Duodenal mucosa (tissue), 2 donors: ENCODE measurements around the gene PRKCH.

Experiments
- H3K27ac ChIP-seq: one replicate; pipeline ENCODE4 v1.7.0; 2013; ENCODE audit warnings: low read depth, low read length
- H3K27me3 ChIP-seq, 2 donors: one replicate each; pipeline ENCODE4 v1.7.0; 2013; ENCODE audit warnings: low read length in 2 of 2, control low read depth in 1 of 2; ENCODE audit not compliant: insufficient read depth in 2 of 2, control insufficient read depth in 1 of 2
- H3K36me3 ChIP-seq, 2 donors: one replicate each; pipeline ENCODE4 v1.7.0; 2013; ENCODE audit warnings: low read length in 2 of 2, control low read depth in 1 of 2; ENCODE audit not compliant: insufficient read depth in 2 of 2, control insufficient read depth in 1 of 2
- H3K4me1 ChIP-seq, 2 donors: one replicate each; pipeline ENCODE4 v1.7.0; 2013; ENCODE audit warnings: low read length in 2 of 2, control low read depth in 1 of 2; ENCODE audit not compliant: insufficient read depth in 2 of 2, control insufficient read depth in 1 of 2
- H3K4me3 ChIP-seq, 2 donors: one replicate each; pipeline ENCODE4 v1.7.0; 2013; ENCODE audit warnings: low read length in 2 of 2, low read depth in 1 of 2
- H3K9ac ChIP-seq, 2 donors: one replicate each; pipeline ENCODE4 v1.7.0; 2013; ENCODE audit warnings: low read length in 2 of 2, low read depth in 1 of 2
- H3K9me3 ChIP-seq, 2 donors: one replicate each; pipeline ENCODE4 v1.7.0; 2013; ENCODE audit warnings: low read length in 2 of 2, control low read depth in 1 of 2; ENCODE audit not compliant: control insufficient read depth in 1 of 2

PRKCH gene

DNA sequence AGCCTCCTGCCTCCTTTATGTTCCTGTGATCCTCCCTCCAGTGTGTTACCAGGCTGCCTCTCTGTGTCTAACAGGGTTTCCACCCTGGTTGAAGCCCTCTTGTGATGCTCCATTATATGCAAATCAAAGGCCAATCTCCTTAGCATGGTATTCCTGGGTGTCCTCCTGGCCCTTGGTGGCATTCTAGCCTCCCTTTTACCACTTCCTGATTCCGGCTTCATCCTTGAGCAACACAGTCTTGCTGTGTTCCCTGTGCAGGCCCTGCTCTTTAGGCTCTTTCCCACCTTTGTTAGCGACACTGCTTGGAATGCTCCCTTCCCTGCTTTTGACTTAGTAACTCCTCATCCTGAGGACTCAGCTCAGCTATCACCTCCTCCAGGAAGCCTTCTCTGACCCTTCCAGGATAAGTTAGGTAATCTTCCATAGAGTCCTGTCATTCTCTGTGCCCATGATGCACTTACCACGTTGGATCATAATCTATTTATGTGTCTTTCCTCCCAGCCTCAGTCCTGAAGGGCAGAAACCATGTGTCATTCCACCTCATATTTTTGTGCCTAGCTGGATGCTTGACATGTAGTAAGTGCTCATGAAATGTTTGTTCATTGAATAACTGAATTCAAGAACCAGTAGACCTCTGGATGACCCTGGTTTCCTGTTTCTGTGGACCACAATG lies 37.3 kb downstream of the PRKCH start:
- H3K36me3 ChIP-seq: no peaks in the 10 kb centered on the region
- no peak overlapping the region for H3K9ac ChIP-seq
- peaks cover 0 to 4% of the 10 kb centered on the region in 2 donors for H3K4me1 ChIP-seq
- H3K27ac ChIP-seq: no peak overlapping the region
- H3K27me3 ChIP-seq: no peaks in the 10 kb centered on the region
- H3K9me3 ChIP-seq: no peaks in the 10 kb centered on the region
- no peak overlapping the region for H3K4me3 ChIP-seq

DNA sequence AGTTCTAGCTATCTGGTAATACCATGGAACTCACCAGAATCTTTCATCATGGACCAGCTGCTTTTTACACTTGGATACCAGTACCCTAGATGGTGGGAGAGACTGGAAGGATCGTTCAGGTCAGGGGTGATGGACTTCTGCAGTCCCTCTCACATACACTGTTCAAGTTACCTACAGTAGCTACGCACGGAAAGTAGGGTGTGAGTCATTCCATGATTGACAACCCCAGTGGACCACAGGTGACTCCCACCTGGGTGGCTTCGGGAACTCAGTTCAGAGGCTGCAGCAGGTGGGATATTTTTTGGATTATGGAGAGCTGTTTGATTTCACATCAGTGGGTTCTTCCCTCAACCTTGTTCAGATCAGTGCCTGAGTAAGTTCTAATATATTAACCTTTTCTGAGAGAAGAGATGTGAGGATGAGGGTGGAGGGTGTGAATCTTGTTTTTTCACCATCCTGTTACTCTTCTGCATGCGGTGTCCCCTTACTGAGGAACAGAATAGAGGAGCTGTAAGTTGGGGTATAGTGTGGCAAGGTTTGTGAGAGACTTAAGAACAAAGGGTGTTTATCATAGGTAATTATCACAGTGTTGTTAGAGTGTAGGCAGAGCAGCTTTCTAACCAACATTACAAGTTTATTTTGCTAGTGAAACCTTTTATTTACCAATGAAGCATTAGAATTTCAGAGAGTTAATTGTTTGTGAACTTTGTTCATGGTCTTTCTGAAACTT lies 39.6 kb downstream of the PRKCH start:
- Histone ChIP-seq H3K9me3 (no peaks in the 10 kb centered on the region), H3K4me3 (no peak overlapping the region), H3K36me3 (no peaks in the 10 kb centered on the region), H3K4me1 (peaks cover 1 to 4% of the 10 kb centered on the region in 2 donors), H3K27ac (no peak overlapping the region), H3K9ac (no peak overlapping the region), H3K27me3 (no peaks in the 10 kb centered on the region)

DNA sequence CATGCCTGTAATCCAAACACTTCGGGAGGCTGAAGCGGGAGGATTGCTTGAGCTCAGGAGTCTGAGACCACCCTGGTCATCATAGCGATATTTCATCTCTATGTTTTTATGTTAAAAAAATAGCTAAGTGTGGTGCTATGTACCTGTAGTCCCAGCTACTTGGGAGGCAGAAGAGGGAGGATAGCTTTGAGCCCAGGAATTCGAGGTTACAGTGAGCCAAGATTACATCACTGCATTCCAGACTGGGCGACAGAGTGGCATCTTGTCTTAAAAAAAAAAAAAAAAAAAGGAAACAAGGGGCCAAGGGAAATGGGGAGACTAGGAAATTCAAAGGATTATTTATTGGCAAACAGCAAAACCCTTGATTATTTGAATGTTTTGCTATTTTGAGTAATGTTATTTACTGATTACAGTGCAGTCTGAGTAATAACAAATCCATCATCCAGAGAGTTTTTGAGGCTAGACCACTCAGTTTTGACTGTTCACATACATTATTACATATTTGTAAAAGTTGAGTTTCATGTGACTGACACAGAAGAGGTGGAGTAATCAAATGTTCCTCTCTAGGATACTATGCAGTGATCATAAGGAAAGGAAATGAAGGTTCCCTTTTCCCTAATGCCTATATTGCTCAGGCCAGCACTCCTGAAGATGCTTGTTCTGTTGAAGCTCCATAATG lies 40.8 kb downstream of the PRKCH start:
- H3K4me1 ChIP-seq: peaks cover 4 to 9% of the 10 kb centered on the region in 2 donors
- H3K27ac ChIP-seq: no peak overlapping the region
- no peaks in the 10 kb centered on the region for H3K27me3 ChIP-seq

DNA sequence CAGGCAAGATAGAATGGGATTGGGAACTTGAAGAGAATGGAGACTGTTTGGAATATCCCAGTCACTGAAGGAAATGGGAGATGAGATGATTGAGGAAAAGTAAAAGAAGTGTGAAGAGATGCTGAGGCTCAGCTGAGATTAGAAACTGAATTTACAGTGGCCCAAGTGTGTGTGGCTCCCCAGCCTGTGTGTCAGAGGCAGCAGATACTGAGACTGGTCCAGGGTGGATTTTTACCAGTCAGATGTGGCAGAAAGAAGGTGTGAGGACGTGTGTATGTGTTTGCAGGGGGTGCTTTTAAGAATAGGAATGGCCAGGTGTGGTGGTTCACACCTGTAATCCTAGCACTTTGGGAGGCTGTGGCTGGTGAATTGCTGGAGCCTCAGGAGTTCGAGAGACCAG lies 42.9 kb downstream of the PRKCH start:
- H3K4me1 ChIP-seq: peaks cover 0 to 9% of the 10 kb centered on the region in 2 donors
- no peaks in the 10 kb centered on the region for H3K9me3 ChIP-seq
- no peaks in the 10 kb centered on the region for H3K27me3 ChIP-seq
- no peak overlapping the region for H3K9ac ChIP-seq
- no peak overlapping the region for H3K4me3 ChIP-seq
- H3K36me3 ChIP-seq: no peaks in the 10 kb centered on the region
- no peak overlapping the region for H3K27ac ChIP-seq

More for the DNA sequence above, 40.8 kb downstream of the PRKCH start:
- Histone ChIP-seq H3K36me3 (no peaks in the 10 kb centered on the region), H3K9ac (no peak overlapping the region), H3K4me3 (no peak overlapping the region), H3K9me3 (no peaks in the 10 kb centered on the region)

DNA sequence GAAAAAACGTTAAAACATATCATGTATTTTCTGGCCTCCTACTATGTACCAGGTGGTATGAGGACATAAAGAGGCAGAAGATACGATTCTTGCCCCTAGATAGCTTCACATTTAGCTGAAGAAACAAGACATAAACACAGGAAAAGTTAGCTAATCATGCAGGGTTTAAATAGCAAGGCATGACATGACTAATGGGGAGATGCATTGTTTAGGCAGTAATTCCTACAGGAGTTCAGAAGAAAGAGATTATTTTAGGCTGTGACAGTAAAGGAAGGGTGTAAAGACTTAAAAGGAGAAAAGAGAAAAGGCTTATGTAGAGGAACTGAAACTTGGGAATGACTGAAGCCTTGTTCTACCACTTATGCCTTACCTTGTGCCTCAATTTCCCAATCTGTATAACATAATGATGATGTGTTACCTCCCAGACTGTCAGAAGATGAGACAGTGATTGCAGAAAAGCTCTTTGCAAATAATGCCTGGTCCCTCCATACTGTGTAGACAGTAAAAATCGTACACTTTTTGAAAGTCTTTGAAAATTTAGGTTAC lies 44.4 kb downstream of the PRKCH start:
- no peak overlapping the region for H3K27ac ChIP-seq
- no peaks in the 10 kb centered on the region for H3K27me3 ChIP-seq
- H3K9ac ChIP-seq: no peak overlapping the region
- peaks cover 0 to 9% of the 10 kb centered on the region in 2 donors for H3K4me1 ChIP-seq
- no peaks in the 10 kb centered on the region for H3K9me3 ChIP-seq
- no peaks in the 10 kb centered on the region for H3K36me3 ChIP-seq
- no peak overlapping the region for H3K4me3 ChIP-seq

DNA sequence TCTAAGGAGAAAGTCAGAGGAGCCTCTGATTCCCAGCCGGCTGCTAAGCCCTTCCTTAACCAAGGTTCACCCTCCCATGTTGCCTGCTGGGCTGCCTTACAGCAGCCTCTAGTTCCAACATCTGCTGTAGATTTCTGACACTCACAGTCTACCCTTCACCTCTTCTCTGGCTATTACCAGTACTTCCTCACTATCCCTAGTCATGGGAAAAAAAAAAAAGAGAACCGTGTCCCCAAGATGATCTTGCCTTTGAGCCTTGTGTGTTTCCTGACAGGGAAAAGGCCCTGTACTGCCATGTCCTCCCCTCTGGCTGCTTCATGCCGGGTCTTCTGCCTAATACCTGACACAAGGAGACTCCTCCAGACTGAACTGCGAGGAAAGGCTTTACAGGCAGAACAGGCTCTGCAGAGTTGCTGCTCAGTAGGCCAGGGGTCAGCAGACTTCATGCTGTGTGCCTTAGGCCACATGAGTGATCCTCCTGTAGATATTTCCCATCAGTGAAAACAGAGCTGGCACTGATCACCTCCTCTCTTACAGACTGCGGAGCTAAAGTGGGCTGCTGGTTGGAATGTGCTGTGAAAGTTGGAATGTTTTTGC lies 46.8 kb downstream of the PRKCH start:
- Histone ChIP-seq H3K36me3 (no peaks in the 10 kb centered on the region), H3K27me3 (no peaks in the 10 kb centered on the region), H3K27ac (no peak overlapping the region), H3K4me1 (peaks cover 0 to 9% of the 10 kb centered on the region in 2 donors), H3K9ac (no peak overlapping the region), H3K4me3 (no peak overlapping the region), H3K9me3 (no peaks in the 10 kb centered on the region)

DNA sequence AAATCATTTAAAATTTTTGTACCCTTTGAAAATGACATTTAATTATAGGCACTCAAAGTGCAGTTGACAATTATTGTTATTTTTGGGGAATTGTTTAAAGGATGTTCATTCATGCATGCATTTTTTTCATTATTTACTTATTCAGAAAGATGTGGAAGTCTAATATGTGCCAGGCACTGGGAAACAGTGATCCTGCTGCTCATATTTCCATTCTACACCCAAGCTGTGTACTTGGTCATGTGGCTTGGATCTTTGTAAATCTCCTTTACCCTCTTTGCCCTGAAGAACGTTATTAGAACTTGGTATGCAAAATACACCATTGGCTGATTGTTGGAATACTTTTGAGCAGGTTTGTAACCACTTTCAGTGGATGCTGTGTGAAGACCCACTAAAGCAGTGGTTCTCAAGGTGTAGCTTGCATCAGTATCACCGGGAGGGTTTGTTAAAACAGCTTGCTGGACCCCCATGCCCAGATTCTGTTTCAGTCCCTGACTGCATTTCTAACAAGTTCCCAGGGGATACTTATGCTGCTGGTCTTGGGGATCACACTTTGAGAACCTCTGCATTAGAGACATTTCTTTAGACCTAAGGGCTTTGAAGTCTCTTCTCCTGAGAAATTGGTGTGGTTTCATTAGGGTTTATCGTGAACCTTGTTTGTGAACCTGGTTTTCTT lies 47.5 kb downstream of the PRKCH start:
- Histone ChIP-seq H3K36me3 (no peaks in the 10 kb centered on the region), H3K27me3 (no peaks in the 10 kb centered on the region), H3K4me3 (no peak overlapping the region), H3K27ac (no peak overlapping the region), H3K9me3 (peaks cover 2% of the 10 kb centered on the region in 2 donors), H3K4me1 (peaks cover 0 to 9% of the 10 kb centered on the region in 2 donors), H3K9ac (no peak overlapping the region)

DNA sequence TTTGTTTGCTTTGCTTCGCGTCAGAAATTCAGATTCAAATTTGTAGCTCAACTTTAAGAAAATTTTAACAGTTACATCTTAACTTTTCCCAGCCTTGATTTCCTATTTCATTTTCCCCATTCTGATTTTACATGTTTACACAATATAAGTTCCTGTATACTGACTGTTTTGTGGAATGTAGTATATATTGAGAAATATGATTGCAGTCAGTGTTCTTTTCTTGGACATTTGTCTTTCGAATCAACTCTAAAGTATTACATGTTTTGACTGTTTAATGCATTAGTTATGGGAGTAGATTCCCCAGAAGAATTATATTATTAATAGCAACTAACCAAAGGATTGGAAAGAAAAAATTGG lies 48.1 kb downstream of the PRKCH start:
- Histone ChIP-seq H3K4me3 (no peak overlapping the region), H3K36me3 (no peaks in the 10 kb centered on the region), H3K9me3 (peaks cover 7% of the 10 kb centered on the region in 2 donors), H3K27me3 (no peaks in the 10 kb centered on the region), H3K9ac (no peak overlapping the region), H3K27ac (no peak overlapping the region), H3K4me1 (peaks cover 0 to 9% of the 10 kb centered on the region in 2 donors)

DNA sequence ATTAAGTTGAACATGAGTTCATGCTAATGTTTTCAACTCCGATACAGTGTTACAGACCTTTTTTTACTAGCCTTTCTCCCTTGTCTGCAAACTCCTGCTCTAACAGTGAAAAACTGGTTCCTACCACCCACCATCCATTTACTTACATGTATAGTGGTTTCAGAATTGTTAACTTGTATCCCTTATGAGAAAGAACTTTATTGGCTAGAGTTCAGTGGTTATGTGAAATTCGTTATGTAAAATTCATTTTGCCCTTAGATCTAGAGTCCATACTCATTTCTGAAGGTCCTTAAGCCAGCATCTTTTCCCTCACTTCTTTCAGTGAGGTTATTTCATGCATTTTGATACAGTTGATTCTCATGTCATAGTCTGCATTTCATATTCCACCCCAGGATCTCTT lies 51.0 kb downstream of the PRKCH start:
- Histone ChIP-seq H3K9me3 (peaks cover 14 to 19% of the 10 kb centered on the region in 2 donors), H3K27ac (no peak overlapping the region), H3K4me3 (no peak overlapping the region), H3K27me3 (no peaks in the 10 kb centered on the region), H3K4me1 (no peaks in the 10 kb centered on the region), H3K9ac (no peak overlapping the region), H3K36me3 (no peaks in the 10 kb centered on the region)
